Measurements from ENCODE around the gene BMP7.

BMP7 gene

DNA sequence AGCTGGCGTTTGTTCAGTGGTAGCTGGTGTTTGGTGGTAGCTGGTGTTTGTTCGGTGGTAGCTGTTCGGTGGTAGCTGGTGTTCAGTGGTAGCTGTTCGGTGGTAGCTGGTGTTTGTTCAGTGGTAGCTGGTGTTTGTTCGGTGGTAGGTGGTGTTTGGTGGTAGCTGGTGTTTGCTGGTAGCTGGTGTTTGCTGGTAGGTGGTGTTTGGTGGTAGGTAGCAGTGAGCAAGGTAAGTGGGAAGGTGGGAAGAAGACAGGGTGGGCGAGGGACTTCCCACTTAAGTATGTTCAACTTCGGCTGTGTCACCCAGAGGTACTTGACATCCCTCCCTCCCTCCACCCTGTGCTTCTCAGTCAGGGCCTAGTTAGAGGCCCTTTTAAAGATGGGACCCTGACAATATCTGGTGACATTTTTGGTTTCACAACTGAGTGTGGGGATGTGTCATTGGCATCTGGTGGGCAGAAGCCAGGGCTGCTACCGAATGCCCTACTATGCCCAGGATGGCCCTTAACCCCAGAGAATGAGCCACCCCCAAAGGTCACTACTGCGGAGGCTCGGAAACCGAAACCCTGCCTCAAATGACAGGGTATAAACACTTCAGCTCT is 47.3 kb downstream of the BMP7 start:
- DNase-seq (ENCODE audit: low read depth, low spot score): no peak
- H3K4me3 ChIP-seq (ENCODE audit: insufficient read length, low read depth): no peak overlapping the region
- TF ChIP-seq YY1 (IDR thresholded peaks at IDR 0.05; ENCODE audit: insufficient read depth, insufficient read length): no peak
- no peak for TF ChIP-seq SUZ12 (IDR thresholded peaks at IDR 0.05; ENCODE audit: extremely low read depth, insufficient read depth, insufficient read length)
- no peak for TF ChIP-seq ZNF274 (IDR thresholded peaks at IDR 0.05; ENCODE audit: low read depth, low read length)
- H3K9me3 ChIP-seq (ENCODE audit: insufficient read depth, low read length): no peaks in the 10 kb centered on the region
- no peaks in the 10 kb centered on the region for H3K4me1 ChIP-seq (ENCODE audit: insufficient read depth, insufficient read length)
- peaks cover 17% of the 10 kb centered on the region for H3K36me3 ChIP-seq (ENCODE audit: insufficient read depth, insufficient read length, low read length)
- H3K27me3 ChIP-seq (ENCODE audit: insufficient read depth, insufficient read length): no peaks in the 10 kb centered on the region
- no peak overlapping the region for H3K9ac ChIP-seq (ENCODE audit: insufficient read length, low read depth)

DNA sequence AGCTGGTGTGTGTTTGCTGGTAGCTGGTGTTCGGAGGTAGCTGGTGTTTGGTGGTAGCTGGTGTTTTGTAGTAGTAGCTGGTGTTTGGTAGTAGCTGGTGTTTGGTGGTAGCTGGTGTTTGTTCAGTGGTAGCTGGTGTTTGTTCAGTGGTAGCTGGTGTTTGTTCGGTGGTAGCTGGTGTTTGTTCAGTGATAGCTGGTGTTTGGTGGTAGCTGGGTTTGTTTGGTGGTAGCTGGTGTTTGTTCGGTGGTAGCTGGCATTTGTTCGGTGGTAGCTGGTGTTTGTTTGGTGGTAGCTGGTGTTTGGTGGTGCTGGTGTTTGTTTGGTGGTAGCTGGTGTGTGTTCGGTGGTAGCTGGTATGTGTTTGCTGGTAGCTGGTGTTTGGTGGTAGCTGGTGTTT is 48.0 kb downstream of the BMP7 start:
- DNase-seq (ENCODE audit: low read depth, low spot score): no peak
- no peak for TF ChIP-seq ZNF274 (IDR thresholded peaks at IDR 0.05; ENCODE audit: low read depth, low read length)
- no peak for TF ChIP-seq SUZ12 (IDR thresholded peaks at IDR 0.05; ENCODE audit: extremely low read depth, insufficient read depth, insufficient read length)
- TF ChIP-seq YY1 (IDR thresholded peaks at IDR 0.05; ENCODE audit: insufficient read depth, insufficient read length): no peak
- Histone ChIP-seq H3K36me3 (ENCODE audit: insufficient read depth, insufficient read length, low read length) (peaks cover 17% of the 10 kb centered on the region), H3K27me3 (ENCODE audit: insufficient read depth, insufficient read length) (no peaks in the 10 kb centered on the region), H3K9me3 (ENCODE audit: insufficient read depth, low read length) (no peaks in the 10 kb centered on the region), H3K9ac (ENCODE audit: insufficient read length, low read depth) (no peak overlapping the region), H3K4me3 (ENCODE audit: insufficient read length, low read depth) (no peak overlapping the region), H3K4me1 (ENCODE audit: insufficient read depth, insufficient read length) (no peaks in the 10 kb centered on the region)

DNA sequence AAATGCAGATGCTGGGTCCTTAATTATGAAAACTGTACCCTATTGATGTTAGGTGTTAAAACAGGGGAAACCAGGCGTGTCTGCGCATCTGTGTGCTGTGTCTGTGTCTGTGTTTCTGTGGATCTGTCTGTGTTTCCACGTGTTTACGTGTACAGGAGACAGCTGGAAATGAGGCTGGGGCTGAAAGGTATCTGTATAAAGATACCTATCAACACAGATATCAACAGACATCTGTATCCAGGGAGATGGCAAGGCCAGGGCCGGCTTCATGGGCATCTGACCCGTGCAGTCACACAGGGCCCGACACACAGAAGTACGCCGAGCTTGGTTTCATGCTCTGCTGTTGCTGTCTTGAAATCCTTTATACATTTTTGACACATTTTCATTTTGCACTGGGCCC is 48.6 kb downstream of the BMP7 start:
- no peaks in the 10 kb centered on the region for H3K27me3 ChIP-seq (ENCODE audit: insufficient read depth, insufficient read length)
- TF ChIP-seq SUZ12 (IDR thresholded peaks at IDR 0.05; ENCODE audit: extremely low read depth, insufficient read depth, insufficient read length): no peak
- no peak for TF ChIP-seq ZNF274 (IDR thresholded peaks at IDR 0.05; ENCODE audit: low read depth, low read length)
- no peak for TF ChIP-seq YY1 (IDR thresholded peaks at IDR 0.05; ENCODE audit: insufficient read depth, insufficient read length)

DNA sequence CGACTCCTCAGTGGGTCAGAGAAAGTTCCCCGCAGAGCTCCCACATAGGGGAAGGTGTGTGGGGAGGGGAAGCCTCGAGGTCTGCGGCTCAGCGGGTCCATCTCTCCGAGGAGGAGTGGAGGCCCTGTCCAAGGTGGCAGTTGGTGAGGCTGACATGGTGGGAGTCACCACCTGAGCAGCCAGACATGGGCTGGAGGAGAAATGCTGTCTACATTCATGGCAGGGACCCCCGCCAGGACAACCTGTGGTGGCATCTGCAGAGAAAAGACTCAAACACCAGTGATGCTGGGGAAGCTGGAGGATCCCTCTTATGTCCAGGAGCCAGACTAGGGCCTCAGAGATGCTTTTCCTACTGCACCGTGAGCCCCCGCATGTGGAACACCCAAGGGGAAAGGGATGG is 49.8 kb downstream of the BMP7 start:
- no peak for TF ChIP-seq ZNF274 (IDR thresholded peaks at IDR 0.05; ENCODE audit: low read depth, low read length)
- Histone ChIP-seq H3K4me1 (ENCODE audit: insufficient read depth, insufficient read length) (peaks cover 5% of the 10 kb centered on the region), H3K36me3 (ENCODE audit: insufficient read depth, insufficient read length, low read length) (peaks cover 17% of the 10 kb centered on the region), H3K9me3 (ENCODE audit: insufficient read depth, low read length) (no peaks in the 10 kb centered on the region), H3K9ac (ENCODE audit: insufficient read length, low read depth) (no peak overlapping the region), H3K4me3 (ENCODE audit: insufficient read length, low read depth) (no peak overlapping the region), H3K27me3 (ENCODE audit: insufficient read depth, insufficient read length) (no peaks in the 10 kb centered on the region)
- no peak for DNase-seq (ENCODE audit: low read depth, low spot score)

More for the DNA sequence above, 48.6 kb downstream of the BMP7 start:
- Histone ChIP-seq H3K9ac (ENCODE audit: insufficient read length, low read depth) (no peak overlapping the region), H3K4me3 (ENCODE audit: insufficient read length, low read depth) (no peak overlapping the region), H3K36me3 (ENCODE audit: insufficient read depth, insufficient read length, low read length) (peaks cover 17% of the 10 kb centered on the region), H3K4me1 (ENCODE audit: insufficient read depth, insufficient read length) (no peaks in the 10 kb centered on the region), H3K9me3 (ENCODE audit: insufficient read depth, low read length) (no peaks in the 10 kb centered on the region)
- no peak for DNase-seq (ENCODE audit: low read depth, low spot score)

DNA sequence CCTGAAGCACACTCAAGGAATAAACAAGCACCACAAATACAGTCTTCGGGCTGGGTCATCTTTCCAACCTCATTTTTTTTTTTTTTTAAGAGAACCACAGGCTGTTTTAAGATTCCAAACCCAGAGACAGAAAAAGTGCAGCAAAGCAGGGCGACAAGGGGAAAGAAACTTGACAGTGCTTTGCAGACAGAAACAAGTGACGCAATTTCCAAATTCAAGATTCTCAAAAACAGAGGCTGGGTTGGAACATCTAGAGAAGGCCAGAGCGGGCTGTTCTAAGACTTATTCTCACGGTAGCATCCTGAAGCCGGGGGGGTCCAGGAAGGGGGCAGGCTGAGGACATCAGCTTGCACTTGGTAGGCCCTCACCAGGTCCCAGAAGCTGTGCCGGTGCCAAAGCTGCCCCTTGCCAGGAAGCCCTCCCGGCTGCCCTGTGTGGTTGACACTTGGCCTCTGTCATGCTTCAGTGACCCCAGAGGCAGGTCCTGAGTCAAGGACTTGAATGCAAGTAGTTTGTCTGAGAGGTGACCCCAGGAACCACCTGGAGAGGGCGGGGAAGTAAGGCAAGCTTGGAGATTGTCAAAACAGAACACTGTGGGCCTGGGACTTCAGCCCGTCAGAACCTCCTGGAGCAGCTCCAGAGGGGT is 50.5 kb downstream of the BMP7 start:
- no peak for DNase-seq (ENCODE audit: low read depth, low spot score)
- H3K36me3 ChIP-seq (ENCODE audit: insufficient read depth, insufficient read length, low read length): peaks cover 17% of the 10 kb centered on the region
- no peaks in the 10 kb centered on the region for H3K9me3 ChIP-seq (ENCODE audit: insufficient read depth, low read length)
- no peak overlapping the region for H3K9ac ChIP-seq (ENCODE audit: insufficient read length, low read depth)
- H3K4me3 ChIP-seq (ENCODE audit: insufficient read length, low read depth): no peak overlapping the region
- TF ChIP-seq SUZ12 (IDR thresholded peaks at IDR 0.05; ENCODE audit: extremely low read depth, insufficient read depth, insufficient read length) (no peak), ZNF274 (IDR thresholded peaks at IDR 0.05; ENCODE audit: low read depth, low read length) (no peak), YY1 (IDR thresholded peaks at IDR 0.05; ENCODE audit: insufficient read depth, insufficient read length) (no peak)
- peaks cover 9% of the 10 kb centered on the region for H3K4me1 ChIP-seq (ENCODE audit: insufficient read depth, insufficient read length)
- no peaks in the 10 kb centered on the region for H3K27me3 ChIP-seq (ENCODE audit: insufficient read depth, insufficient read length)

DNA sequence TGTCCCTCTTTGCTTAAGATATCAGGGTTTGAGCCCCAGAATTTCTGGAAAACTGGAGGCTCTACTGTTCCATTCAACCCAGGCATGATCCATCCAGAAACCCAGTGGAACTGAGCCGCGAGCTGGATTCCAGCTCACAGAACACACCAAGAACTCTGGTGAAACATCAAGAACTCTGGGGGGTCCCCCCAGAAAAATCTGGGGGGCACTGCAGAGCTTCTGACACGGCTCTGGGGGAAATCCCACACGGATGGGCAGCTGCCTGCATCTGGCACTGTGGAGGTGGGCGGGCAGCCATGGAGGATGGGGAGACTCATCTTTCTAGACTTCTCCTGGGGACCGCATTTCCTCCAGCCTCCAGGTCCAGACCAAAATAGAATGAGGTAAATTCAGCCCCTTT is 51.0 kb downstream of the BMP7 start:
- Histone ChIP-seq H3K9ac (ENCODE audit: insufficient read length, low read depth) (no peak overlapping the region), H3K4me1 (ENCODE audit: insufficient read depth, insufficient read length) (peaks cover 11% of the 10 kb centered on the region), H3K36me3 (ENCODE audit: insufficient read depth, insufficient read length, low read length) (peaks cover 17% of the 10 kb centered on the region), H3K4me3 (ENCODE audit: insufficient read length, low read depth) (no peak overlapping the region), H3K9me3 (ENCODE audit: insufficient read depth, low read length) (no peaks in the 10 kb centered on the region), H3K27me3 (ENCODE audit: insufficient read depth, insufficient read length) (no peaks in the 10 kb centered on the region)
- TF ChIP-seq YY1 (IDR thresholded peaks at IDR 0.05; ENCODE audit: insufficient read depth, insufficient read length) (no peak), ZNF274 (IDR thresholded peaks at IDR 0.05; ENCODE audit: low read depth, low read length) (no peak), SUZ12 (IDR thresholded peaks at IDR 0.05; ENCODE audit: extremely low read depth, insufficient read depth, insufficient read length) (no peak)
- no peak for DNase-seq (ENCODE audit: low read depth, low spot score)

DNA sequence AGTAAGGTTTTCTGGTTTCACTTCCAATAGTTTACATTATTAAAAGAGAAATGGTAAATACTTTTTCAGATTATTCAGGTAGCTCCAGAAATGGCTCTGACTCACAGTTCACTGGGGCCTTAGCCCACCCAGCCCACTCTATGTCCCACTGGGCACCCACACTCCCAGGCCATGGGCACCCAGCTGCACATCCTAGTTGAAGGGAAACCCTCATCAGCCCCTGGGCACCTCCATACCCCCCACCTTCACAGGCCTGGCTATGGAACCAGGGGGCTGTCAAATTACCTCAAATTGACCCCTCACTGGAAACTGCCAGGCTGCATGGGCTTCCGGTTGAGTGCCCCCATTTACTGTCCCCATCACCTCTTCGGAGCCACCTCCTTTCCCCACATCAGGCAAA is 51.5 kb downstream of the BMP7 start:
- Histone ChIP-seq H3K9ac (ENCODE audit: insufficient read length, low read depth) (no peak overlapping the region), H3K36me3 (ENCODE audit: insufficient read depth, insufficient read length, low read length) (peaks cover 17% of the 10 kb centered on the region), H3K9me3 (ENCODE audit: insufficient read depth, low read length) (no peaks in the 10 kb centered on the region), H3K4me3 (ENCODE audit: insufficient read length, low read depth) (no peak overlapping the region), H3K4me1 (ENCODE audit: insufficient read depth, insufficient read length) (peaks cover 11% of the 10 kb centered on the region), H3K27me3 (ENCODE audit: insufficient read depth, insufficient read length) (no peaks in the 10 kb centered on the region)
- no peak for DNase-seq (ENCODE audit: low read depth, low spot score)
- no peak for TF ChIP-seq SUZ12 (IDR thresholded peaks at IDR 0.05; ENCODE audit: extremely low read depth, insufficient read depth, insufficient read length)
